GM18502 (cell line): ENCODE data around the gene ARL6IP4.

ENCODE experiments used
- ATAC-seq: cut with Tn5 transposase; IDR thresholded peaks from one replicate; pipeline ENCODE4 v1.9.1; 2021; ENCODE audit warnings: mild to moderate bottlenecking; ENCODE audit not compliant: unreplicated experiment, poor library complexity

Gene ARL6IP4

DNA sequence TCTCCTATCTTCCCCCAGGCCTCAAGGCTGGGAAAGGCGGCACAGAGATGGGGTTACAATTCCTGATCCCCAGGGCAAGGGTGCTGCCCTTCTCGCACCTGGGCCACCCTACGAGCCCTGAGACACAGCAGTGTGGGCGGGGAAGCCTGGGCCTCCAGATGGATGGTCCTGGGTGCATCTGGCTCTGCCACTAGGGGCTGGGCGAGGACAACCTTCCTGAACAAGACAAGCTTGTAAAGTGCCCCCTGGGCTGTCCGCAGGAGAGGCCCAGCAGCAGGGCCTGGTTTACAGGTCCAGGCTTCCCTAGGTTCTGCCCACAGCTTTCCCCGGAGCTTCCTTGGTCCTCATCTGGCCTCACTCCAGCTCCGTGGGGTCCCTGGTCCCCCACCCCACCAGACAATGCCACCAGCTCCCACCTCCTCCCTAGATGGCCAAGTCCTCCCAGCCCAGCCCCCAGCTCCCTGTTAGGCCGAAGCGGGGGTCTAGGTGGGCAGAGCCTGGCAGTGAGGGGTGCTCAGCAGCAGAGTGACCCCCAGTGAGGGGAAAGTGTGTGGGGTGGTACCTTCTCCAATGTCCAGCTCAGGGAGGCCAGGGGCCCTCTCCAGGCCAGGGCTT is 8.9 kb downstream of the ARL6IP4 start:
- ATAC-seq = no peak

DNA sequence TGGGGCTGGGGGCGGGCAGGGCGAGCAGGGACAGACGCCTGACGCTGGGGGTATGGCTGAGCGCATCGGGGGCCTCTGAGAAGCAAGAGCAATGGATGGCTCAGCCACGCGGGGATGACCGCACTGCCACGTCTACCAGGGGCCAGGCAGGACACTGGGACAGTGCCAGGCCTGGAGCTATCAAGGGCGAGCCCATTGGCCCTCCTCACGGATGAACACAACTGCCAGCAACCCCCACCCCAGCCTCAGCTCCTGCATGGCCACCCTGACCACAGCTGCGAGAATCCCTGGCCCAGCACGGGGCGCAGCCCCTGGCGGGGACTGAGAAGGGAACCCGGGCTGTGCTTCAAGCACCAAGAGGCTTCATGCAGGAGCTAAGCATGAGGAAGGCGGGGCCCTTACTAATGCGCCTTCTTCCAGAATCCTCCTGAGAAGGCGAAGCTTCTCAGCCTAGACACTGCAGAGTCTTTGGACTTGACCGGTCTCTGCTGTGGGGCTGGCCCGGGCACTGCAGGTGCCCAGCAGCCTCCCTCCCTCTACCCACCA is 9.5 kb downstream of the ARL6IP4 start:
- no peak for ATAC-seq

DNA sequence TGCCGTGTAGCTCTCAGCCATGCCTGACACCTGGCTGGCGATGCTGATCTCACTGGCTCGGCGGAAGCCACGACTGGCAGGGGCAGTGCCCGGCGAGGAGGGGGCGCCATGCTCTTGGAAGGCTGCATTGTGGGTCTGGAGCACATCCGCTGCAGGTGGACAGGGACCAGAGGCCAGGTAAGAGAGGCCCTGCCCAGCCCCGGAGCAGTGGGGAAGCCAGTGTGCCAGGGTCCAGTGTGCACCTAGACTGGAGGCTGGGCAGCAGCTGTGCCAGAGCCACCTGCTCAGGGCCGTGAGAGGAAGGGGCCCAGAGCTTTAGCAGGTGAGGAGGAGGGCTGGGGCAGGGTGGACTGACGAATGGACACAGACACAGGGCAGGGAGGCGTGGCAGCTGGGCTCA is 10.1 kb downstream of the ARL6IP4 start:
- no peak for ATAC-seq

DNA sequence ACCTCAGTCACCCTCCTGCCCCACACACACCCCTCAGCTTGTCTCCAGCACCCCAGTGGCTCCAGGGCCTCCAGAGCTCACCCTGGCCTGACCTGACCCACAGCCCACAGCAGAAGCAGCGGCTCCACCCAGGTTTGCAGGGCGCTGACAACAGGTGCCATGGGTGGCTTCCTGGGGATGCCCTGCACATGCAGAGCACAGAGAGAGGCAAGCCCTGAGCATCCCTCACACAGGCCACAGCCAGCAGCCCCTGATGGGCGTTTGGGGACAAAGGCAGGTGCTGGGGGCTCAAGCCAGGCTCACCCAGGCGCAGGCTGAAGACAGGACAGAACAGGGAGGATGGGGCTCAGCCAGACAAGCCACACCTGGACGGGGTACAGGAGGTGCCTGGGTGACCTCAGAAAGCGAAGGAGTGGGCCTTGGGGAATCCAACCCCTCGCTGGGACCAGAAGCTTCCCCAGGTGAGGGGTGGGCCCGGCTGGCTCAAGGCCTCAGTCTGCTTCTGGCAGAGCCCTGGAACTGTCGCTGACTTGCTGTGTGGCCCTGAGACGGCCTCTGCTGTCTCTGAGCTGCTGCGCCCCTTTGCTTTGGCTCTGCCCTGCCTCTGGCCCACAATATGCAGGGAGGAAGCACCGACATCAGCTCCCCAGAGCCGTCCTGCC is 10.6 kb downstream of the ARL6IP4 start:
- ATAC-seq = no peak

DNA sequence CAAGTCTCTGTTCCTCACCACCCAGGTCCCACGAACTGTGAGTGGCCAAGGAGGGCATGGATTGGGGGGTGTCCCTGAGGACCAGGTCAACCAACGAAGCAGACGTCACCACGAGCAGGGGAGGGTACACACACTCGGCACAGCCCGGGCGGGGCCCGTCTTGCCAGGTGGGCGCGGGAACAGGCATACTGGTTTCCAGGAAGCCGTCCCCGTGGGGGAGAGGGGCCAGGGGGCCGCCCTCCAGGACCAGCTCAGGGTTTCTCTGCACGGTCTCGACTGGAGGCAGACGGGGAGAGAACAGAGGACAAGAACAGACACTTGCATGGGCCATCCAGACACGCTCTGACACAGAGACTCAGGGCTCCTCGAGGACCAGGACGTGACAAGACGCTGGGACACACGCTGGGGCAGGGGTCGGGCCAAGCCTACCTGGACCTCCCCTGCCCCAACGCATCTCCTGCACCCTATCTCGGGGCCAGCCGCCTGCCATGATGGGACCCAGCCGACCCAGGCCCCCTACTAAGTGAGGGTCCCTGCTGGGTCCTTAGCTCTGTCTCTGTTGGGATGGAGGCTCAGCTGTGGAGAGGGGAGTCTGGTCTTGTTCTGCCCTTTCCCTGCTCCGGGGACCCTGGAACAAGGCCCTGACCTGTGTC is 11.3 kb downstream of the ARL6IP4 start:
- ATAC-seq = no peak

DNA sequence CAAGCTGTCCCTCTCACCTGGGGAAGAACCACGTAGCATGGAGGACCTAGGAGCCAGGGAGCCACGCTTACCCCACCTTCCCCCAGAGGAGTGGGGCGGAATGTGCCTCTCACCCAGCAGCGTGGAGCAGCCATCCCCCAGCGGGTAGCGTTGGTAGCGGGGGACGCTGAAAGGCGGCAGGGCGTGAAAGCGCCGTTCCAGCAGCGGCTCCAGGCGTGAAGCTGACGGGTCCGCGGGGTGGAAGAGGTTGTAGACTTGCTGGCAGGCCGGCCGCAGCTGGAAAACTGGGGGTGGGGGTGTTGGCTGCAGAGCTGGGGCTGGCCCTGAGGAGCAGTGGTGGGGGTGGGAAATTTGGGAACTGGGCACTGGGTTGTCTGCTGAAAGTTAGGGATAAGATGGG is 11.9 kb downstream of the ARL6IP4 start:
- no peak for ATAC-seq

DNA sequence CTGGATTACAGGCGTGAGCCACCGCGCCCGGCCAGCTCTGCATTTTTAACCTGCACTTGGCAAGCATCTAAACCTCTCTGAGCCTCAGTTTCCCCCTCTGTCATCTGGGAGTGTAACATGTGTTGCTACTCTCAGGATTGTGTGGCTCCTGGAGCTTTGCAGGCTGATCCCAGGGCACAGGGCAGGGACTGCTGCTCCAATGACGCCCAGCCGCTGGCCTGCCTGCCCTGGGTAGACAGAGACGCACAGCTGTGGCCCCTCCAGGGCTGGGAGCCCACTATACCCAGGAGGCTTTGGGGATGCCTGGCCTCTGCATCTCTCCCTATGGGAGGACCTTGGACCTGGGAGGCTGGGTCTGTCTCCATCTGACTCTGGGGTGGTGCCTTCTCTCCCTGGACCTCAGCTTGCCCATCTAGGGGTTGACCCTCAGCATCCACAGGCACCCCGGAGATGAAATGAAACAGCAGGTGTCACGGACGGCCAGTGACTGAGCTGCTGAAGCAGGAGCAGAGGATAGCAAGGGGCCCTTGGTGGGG is 13.7 kb downstream of the ARL6IP4 start:
- ATAC-seq = no peak

DNA sequence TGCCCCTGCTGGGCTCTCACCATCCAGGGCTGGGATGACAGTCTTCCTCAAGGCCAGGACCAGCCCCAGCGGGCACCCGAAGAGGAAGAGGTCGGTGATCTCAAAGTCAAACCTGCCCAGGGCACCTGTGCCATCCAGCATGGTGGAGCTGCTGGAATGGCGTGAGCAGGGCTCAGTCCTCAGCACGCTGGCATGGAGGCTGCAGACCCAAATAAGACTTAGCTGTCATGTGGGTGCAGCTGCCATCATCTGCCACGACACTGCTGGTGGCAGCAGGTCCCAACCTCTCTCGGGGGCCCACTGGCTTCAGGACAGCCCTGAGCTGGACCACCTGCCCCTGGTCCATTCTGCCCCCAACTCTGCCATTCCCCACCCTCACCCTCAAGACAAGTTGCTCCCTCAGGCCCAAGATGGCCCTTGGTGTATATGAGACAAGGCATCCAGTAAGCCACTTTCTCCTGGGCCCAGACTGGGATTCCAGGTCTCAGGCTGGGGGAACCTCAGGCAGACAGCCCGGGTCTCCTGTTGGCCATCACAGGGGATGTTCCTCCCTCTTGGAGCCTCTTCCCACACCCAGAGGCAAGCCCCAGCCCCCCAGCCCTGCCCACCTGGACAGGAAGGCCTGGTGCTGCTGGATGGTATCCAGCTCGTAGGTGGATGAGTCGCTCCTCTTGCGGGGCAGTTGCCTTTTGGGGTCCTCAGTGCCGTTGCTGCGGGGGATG is 14.5 kb downstream of the ARL6IP4 start:
- ATAC-seq = no peak

DNA sequence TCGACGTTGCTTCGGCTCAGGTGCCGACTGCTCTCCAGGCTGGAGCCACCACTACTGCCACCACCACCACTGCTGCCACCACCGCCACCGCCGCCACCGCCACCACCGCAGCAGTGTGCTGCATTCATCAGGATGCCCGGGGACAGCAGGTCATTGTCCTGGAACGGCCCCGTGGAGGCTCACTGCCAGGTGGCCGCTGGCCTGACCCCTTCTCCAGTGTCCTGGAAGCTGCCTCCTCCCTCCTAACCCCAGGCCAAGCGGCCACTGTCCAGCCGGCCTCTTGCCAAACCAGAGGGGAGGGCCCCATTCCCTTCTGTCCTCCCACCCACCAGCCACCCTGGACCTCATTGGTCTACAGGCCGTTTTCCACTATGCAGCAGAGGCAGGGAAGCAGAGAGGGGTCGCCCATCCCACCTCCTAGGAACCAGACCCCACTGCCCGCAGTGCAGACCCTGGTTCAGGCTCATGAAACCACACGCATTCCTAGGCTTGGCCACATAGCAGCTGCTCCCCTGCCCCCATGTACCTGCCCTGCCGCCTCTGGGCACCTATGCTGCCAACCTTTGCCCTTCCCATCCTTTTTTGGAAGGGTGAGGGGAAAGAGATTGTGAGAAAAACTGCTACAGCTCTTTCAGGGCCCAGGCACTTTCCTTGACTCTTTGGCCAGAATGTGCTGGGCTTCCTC is 15.2 kb downstream of the ARL6IP4 start:
- ATAC-seq = no peak

DNA sequence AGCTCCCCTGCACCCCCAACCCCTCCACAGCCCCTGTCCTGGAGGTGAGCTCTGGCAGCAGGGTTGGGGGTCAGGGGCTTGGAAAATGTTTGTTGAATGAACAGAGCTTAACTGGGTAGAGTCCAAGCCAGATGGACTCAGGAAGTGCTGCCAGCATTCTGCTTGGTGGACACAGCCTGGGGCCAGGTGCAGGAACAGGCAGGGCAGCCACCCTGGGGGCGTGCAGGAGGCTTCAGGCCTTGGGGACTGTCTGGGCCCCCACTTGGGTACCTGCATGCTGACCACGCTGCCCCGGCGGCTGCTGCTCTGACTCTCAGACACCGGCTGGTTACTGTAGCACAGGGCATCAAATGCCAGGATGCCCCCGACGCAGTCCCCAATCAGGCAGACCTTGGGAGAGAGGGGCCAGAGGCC is 15.7 kb downstream of the ARL6IP4 start:
- ATAC-seq = no peak

DNA sequence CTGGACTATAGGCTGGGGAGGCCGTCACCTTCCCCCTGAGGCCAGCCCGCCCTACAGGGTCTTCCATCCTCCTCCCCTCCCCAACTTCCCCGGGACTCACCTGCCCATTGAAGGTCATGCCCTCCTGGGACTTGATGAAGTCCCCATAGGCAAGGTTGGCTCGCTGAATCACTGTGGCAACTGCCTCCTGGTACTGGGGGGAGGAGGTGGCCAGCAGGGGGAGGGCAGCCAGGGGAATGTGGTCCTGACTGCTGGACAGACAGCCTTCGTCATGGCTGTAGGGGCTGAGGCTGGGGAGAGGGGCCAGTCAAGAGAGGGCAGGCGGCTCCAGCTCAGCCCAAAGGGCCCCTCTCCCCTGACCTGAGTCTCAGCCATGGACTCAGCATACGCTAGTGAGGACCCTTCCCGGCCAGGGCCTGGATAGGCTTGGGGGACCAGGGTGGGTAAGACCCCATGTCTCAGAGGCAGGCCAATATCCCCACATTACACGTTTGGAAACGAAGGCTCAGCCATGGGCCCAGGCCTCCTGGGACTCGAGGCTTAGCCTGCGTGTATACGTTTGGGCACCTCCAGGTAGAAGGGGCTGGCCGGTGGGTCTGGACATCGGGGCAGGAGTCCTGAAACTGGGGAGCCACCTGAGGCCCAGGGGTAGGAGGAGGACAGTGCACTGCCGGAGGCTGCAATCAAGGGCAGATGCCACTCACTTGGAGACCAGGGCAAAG is 16.3 kb downstream of the ARL6IP4 start:
- ATAC-seq = no peak

DNA sequence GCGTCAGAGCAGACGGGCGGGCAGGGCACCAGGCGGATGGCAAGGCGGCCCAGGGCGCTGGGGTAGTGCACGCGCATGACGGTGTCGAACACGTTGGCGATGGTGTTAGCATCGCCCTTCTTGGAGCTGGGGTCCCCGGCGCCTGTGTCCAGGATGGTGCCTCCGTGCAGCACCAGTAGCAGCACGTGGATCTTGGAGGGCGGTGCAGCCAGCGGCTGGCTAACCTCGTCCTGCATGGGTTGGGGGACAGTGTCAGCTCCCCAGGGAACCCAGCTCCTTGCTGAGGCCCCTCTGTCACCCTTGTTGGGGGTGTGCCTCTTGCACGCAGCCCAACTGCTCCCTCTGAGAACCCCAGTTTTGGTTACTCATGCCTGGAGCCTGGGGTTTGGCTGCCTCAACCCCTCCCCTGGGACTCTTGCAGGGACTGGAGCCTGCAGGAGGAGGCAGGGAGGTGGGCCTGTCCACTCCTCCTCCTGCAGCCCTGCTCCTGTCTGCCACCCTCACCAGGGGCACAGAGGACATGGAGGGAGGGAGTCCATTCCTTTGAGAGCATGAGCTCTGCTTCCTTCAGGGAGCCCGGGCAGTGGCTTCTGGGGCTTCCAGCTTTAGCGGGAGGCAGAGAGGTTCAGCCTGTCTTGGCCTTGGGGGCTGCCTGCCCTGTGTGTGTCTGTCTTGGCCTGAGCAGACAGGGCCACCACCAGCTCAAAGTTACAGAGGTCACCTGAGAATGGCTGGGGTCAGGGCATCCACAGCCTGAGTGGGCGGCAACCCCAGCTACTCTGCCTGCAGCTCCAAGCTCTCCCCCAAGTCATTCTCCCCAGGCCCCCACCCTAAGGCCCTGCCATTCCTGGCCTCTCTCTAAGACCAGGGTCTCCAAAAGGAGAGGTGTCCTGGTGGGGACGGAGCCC is 17.1 kb downstream of the ARL6IP4 start:
- no peak for ATAC-seq

DNA sequence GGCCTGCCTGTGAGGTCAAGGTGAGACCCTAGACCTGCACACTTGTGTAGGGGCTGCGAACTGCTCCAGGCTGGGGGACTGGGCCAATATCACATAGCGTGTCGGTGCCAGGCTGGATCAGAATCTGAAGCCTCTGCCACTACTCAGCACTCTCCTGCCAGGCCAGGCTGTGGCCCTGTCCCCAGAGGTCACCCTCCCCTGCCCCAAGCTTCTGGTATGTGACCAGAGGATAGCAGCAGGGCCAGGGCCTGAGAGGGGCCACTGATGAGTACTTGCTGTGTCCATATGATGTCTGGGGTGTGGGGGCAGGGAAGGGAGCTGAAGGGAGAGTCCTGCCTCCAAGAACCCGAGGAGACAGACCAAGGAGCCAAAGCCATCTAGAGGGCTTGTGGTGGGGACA is 17.8 kb downstream of the ARL6IP4 start:
- no peak for ATAC-seq

DNA sequence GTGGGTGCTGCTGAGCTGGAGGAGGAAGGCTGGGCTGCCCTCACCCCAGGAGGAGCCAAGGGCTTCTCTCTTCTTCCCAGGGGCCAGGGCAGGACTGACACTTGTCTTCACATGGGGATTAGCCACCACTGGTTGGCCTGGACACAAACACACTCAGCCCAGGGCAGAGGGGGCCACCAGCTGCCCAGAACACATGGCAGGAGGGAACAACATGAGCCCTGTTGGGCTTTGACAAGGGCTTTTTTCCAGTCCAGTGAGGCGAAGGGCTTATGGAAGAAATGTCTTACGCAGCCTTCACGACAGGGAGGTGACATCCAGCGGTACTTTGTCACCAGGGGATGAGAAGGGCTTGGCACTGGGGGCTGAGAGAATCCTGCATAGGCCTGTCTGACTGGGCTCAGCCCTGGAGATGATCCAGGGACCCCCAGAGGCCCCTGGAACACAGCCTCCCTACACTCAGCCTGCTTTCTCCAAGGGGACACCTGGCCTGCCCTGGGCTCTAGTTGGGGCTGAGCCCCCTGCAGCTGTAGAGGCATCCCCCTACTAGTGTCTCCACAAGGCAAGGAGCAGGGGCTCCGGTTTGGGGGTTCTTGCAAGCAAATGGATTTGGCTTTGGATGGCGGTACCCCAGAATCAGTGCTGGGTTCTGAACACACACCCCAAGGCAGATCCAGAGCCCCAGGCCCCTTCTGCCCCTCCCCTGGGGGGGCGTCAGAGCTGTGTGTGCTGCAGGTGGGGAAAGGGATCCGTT is 18.9 kb downstream of the ARL6IP4 start:
- no peak for ATAC-seq

DNA sequence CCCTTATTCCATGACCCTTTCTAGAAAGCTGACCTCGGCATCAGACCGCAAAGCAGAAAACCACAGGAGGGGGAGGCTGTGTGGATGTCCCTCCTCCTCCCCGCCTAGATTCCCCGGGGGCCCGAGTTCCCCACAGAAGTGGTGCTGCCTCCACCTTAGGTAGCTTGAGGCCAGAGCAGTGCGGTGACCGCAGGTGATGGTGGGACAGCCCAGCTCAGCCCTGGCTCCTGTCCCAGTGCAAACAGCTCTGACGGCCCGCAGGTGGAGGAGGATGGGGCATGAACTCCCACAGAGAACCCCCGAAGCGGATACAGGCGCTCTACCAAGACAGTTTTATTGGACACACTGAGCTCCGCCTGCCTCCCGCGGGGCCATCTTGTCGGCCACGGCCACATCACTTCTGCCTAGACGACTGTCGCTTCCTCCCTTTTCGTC is 19.5 kb downstream of the ARL6IP4 start:
- ATAC-seq = no peak

DNA sequence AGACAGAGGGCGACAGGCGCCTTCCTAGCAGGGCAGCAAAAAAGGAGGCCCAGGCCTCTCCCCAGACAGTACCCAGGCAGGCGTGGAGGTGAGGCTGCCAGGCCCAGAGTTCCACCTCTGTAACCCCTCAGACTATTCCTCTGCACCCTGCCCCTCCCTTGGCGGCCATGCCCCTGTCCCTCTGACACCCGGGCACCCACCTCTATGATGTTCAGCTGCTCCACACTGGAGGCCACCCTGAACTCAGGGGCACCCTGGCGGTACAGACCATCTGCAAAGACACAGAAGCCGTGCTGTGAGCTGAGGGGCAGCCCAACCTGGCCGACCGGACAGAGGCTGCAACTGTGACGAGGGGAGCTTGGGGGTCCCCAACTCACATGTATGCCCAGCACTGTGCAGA is 20.1 kb downstream of the ARL6IP4 start:
- ATAC-seq = no peak

DNA sequence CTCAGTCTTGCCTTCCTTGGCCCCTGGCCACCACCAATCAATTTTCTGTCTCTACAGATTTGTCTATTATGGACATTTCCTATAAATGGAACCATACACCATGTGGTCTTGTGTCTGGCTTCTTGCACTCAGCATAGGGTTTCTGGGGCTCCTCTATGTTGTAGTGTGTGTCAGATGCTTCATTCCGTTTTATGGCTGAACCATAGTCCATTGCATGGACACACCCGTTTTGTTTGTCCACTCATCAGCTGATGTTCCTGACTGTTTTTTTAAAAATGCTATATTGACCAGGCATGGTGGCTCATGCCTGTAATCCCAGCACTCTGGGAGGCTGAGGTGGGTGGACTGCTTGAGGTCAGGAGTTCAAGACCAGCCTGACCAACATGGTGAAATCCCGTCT is 21.0 kb downstream of the ARL6IP4 start:
- no peak for ATAC-seq

DNA sequence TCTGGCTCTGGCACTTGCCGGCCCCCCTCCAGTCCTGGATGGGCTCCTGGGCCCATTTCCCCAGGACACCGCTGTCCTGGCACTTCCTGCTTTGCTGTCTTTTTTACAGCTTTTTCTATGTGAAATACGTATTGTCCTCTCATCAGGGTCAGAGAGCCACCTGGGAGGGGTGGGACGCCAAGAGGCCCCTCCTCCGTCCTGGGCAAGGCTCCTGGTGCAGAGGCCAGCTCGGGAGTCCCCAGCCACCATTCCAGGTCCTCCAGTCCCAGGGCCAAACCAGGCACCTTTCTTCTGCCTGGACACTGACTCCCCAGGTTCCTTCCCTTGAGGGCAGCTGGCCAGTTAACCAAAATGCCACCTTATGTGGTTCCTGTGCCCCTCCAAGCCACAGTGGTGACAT is 22.8 kb downstream of the ARL6IP4 start:
- ATAC-seq = no peak
